ENCODE results near the gene NID2.

GRCh38 chr14:51996148-51996746 lies 72.6 kb downstream of the NID2 start:
- TF ChIP-seq GABPA (IDR thresholded peaks at IDR 0.05 in 1 of 2, conservative IDR thresholded peaks at IDR 0.05 in 1 of 2) (no peak), CTCF (IDR thresholded peaks at IDR 0.05; ENCODE audit: low read depth, low read length, missing input control) (peak; percentile 60), SP1 (IDR thresholded peaks at IDR 0.05) (no peak), YY1 (IDR thresholded peaks at IDR 0.05) (no peak), HNF4G (IDR thresholded peaks at IDR 0.05) (no peak), REST (IDR thresholded peaks at IDR 0.05) (no peak), EGR1 (IDR thresholded peaks at IDR 0.05; ENCODE audit: low read depth in 2 of 2) (no peak), JUND (IDR thresholded peaks at IDR 0.05) (no peak), RAD21 (IDR thresholded peaks at IDR 0.05) (peak; percentile 79 to 80), MAX (IDR thresholded peaks at IDR 0.05) (no peak), TAF1 (conservative IDR thresholded peaks at IDR 0.05) (no peak)

All from liver (tissue), 3 donors.